Peyer's patch (tissue), 4 donors: ENCODE results near the gene RTN4RL1. TPM values are rescaled to one million over a fixed set of nuclear protein-coding genes. Genes with fewer than 3 reads are reported as not detected.

Experiments
- DNase-seq, 3 donors: peaks; one replicate each; pipeline ENCODE4 v3.0.0-alpha.2; 2017 to 2019
- H3K27ac ChIP-seq, 4 donors: fragments of 200-600 bp; sonication (generic); one replicate each; pipeline ENCODE4 v1.5.1; 2016 to 2019
- H3K27me3 ChIP-seq, 2 donors: fragments of 200-600 bp; sonication (generic); one replicate each; pipeline ENCODE4 v1.5.1; 2019
- H3K36me3 ChIP-seq, 3 donors: fragments of 200-600 bp; sonication (generic); one replicate each; pipeline ENCODE4 v1.5.1; 2016 to 2019
- H3K4me1 ChIP-seq, 4 donors: fragments of 200-600 bp; sonication (generic); one replicate each; pipeline ENCODE4 v1.5.1; 2016 to 2019
- H3K4me3 ChIP-seq, 4 donors: fragments of 200-600 bp; sonication (generic); 1 replicate in 3 of 4; 2 replicates in 1 of 4; pipeline ENCODE4 v1.5.1; 2016 to 2019; ENCODE audit warnings: mild to moderate bottlenecking in 1 of 4
- H3K9me3 ChIP-seq, 4 donors: fragments of 200-600 bp; sonication (generic); one replicate each; pipeline ENCODE4 v1.5.1; 2016 to 2019; ENCODE audit warnings: mild to moderate bottlenecking in 1 of 4
- CTCF ChIP-seq, 6 experiments: fragments of 450-650 bp in 4 of 6; fragments of 200-600 bp in 2 of 6; sonication (generic) in 1 of 6; IDR thresholded peaks; one replicate each; pipeline ENCODE4 v1.5.1; 2017 to 2019; ENCODE audit warnings: antibody characterized with exemption in 6 of 6, mild to moderate bottlenecking in 3 of 6, moderate library complexity in 1 of 6
- POLR2A ChIP-seq, 2 donors: fragments of 450-650 bp; IDR thresholded peaks; one replicate each; pipeline ENCODE4 v1.5.1; 2017; ENCODE audit warnings: antibody characterized with exemption in 2 of 2, mild to moderate bottlenecking in 2 of 2, moderate library complexity in 2 of 2
- total RNA-seq, 4 donors: library from RNA; depleted of rRNA; stranded (reverse); fragments of >200 nt; gene quantifications; one replicate each; pipeline ENCODE4 v1.1.0, GENCODE V29; 2016

RTN4RL1 gene
- total RNA-seq, 4 donors from 2014 or later, result not detected

GRCh38 chr17:1908699-1909309, 116.3 kb downstream of the RTN4RL1 start:
- peaks cover 0 to 15% of the 10 kb centered on the region in 2 donors for H3K27me3 ChIP-seq
- DNase-seq, result peak in 2 of 3 donors; percentile 31 to 71
- H3K36me3 ChIP-seq, result no peaks in the 10 kb centered on the region
- H3K9me3 ChIP-seq, result no peaks in the 10 kb centered on the region
- H3K27ac ChIP-seq, result no peak overlapping the region
- TF ChIP-seq CTCF (IDR thresholded peaks at IDR 0.05), result peak in 4 of 6 experiments; percentile 51 to 68 (median 64)
- TF ChIP-seq POLR2A (IDR thresholded peaks at IDR 0.05), result no peak
- H3K4me1 ChIP-seq, result peaks cover 0 to 23% (median 7%) of the 10 kb centered on the region in 4 donors
- peak overlapping the region in 3 of 4 donors; percentile 20 to 25 (median 24) for H3K4me3 ChIP-seq

- no peak overlapping the region for H3K27ac ChIP-seq
- no peak for DNase-seq
- peaks cover 0 to 15% of the 10 kb centered on the region in 2 donors for H3K27me3 ChIP-seq
- H3K4me1 ChIP-seq, result peaks cover 0 to 23% (median 7%) of the 10 kb centered on the region in 4 donors
- TF ChIP-seq POLR2A (IDR thresholded peaks at IDR 0.05) (no peak), CTCF (IDR thresholded peaks at IDR 0.05) (no peak)
- no peaks in the 10 kb centered on the region for H3K9me3 ChIP-seq
- no peaks in the 10 kb centered on the region for H3K36me3 ChIP-seq
- H3K4me3 ChIP-seq, result peak overlapping the region in 3 of 4 donors; percentile 20 to 25 (median 24)
Measured at GRCh38 chr17:1907909-1908698, 117.0 kb downstream of the RTN4RL1 start.

- no peak for DNase-seq
- TF ChIP-seq POLR2A (IDR thresholded peaks at IDR 0.05), result no peak
- peak in 2 of 6 experiments; percentile 13 to 22 for TF ChIP-seq CTCF (IDR thresholded peaks at IDR 0.05)
- Histone ChIP-seq H3K27me3 (peaks cover 0 to 15% of the 10 kb centered on the region in 2 donors), H3K27ac (no peak overlapping the region), H3K36me3 (no peaks in the 10 kb centered on the region), H3K4me1 (peaks cover 0 to 23% (median 7%) of the 10 kb centered on the region in 4 donors), H3K4me3 (no peak overlapping the region), H3K9me3 (no peaks in the 10 kb centered on the region)
Measured at GRCh38 chr17:1907216-1907631, 117.9 kb downstream of the RTN4RL1 start.

GRCh38 chr17:1906662-1907101, 118.5 kb downstream of the RTN4RL1 start:
- Histone ChIP-seq H3K4me3 (no peak overlapping the region), H3K9me3 (no peaks in the 10 kb centered on the region), H3K4me1 (peaks cover 0 to 23% (median 7%) of the 10 kb centered on the region in 4 donors), H3K27me3 (peaks cover 0 to 15% of the 10 kb centered on the region in 2 donors), H3K36me3 (no peaks in the 10 kb centered on the region), H3K27ac (no peak overlapping the region)
- no peak for DNase-seq
- no peak for TF ChIP-seq POLR2A (IDR thresholded peaks at IDR 0.05)
- TF ChIP-seq CTCF (IDR thresholded peaks at IDR 0.05), result no peak

GRCh38 chr17:1905190-1905913, 119.8 kb downstream of the RTN4RL1 start:
- TF ChIP-seq CTCF (IDR thresholded peaks at IDR 0.05), result no peak
- no peak for TF ChIP-seq POLR2A (IDR thresholded peaks at IDR 0.05)

More at GRCh38 chr17:1905190-1905913, 119.8 kb downstream of the RTN4RL1 start:
- Histone ChIP-seq H3K4me1 (peaks cover 0 to 23% (median 7%) of the 10 kb centered on the region in 4 donors), H3K27me3 (peaks cover 0 to 15% of the 10 kb centered on the region in 2 donors), H3K4me3 (no peak overlapping the region), H3K36me3 (no peaks in the 10 kb centered on the region), H3K9me3 (no peaks in the 10 kb centered on the region), H3K27ac (no peak overlapping the region)
- DNase-seq, result no peak
